DND-41 (cell line): Measurements from ENCODE around the gene PREP.

Experiments used
- CTCF ChIP-seq: IDR thresholded peaks from 2 replicates; pipeline ENCODE4 v1.5.1; 2012; ENCODE audit warnings: borderline replicate concordance, low read length, moderate library complexity, mild to moderate bottlenecking; ENCODE audit not compliant: poor library complexity, severe bottlenecking; ENCODE audit errors: extremely low read depth
- EZH2 ChIP-seq: IDR thresholded peaks from 3 replicates; pipeline ENCODE4 v1.6.1; 2012; ENCODE audit warnings: borderline replicate concordance, low read depth, mild to moderate bottlenecking, moderate library complexity, low read length, inconsistent platforms; ENCODE audit not compliant: severe bottlenecking

GRCh38 chr6:105445481-105445880 is 42.6 kb upstream of the PREP start:
- TF ChIP-seq CTCF: no peak
- no peak for TF ChIP-seq EZH2
